Gastroesophageal sphincter (tissue), 3 donors: Measurements from ENCODE around the gene NR2C2.
"Not testable (repeated sequence)": the region's sequence is repeated elsewhere in the genome, so short reads cannot be mapped to it uniquely, and the experiment has no call there.

Experiments used
- EP300 ChIP-seq: sonication (generic); formaldehyde crosslinking; IDR thresholded peaks from one replicate; pipeline ENCODE4 v1.6.1; 2017; ENCODE audit warnings: antibody characterized with exemption, mild to moderate bottlenecking
- POLR2A ChIP-seq, 2 donors: fragments of 450-650 bp; IDR thresholded peaks; one replicate each; pipeline ENCODE4 v1.6.1; 2017; ENCODE audit warnings: antibody characterized with exemption in 2 of 2, mild to moderate bottlenecking in 2 of 2, moderate library complexity in 1 of 2
- POLR2AphosphoS5 ChIP-seq: sonication (generic); formaldehyde crosslinking; IDR thresholded peaks from one replicate; pipeline ENCODE4 v1.6.1; 2017; ENCODE audit warnings: antibody characterized with exemption
- TF ChIP-seq, protein P1 (sequence below), 4 experiments: fragments of 200-600 bp in 2 of 4; fragments of 450-650 bp in 2 of 4; sonication (generic) in 1 of 4; IDR thresholded peaks; one replicate each; pipeline ENCODE4 v1.5.1; 2017 to 2019; ENCODE audit warnings: antibody characterized with exemption in 4 of 4, mild to moderate bottlenecking in 2 of 4, moderate library complexity in 2 of 4

DNA sequence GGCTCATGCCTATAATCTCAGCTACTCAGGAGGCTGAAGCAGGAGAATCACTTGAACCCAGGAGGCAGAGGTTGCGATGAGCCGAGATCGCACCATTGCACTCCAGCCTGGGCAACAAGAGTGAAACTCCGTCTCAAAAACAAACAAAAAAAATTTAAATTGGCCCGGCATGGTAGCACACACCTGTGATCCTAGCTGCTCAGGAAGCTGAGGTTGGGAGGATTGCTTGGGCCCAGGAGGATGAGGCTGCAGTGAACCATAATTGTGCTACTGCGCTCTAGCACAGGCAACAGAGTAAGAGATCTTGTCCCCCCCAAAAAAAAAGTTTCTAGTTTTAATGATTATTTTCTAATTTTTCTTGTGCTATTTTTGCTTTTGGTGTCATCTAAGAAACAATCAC lies 51.8 kb downstream of the NR2C2 start:
- TF ChIP-seq, protein P1, sequence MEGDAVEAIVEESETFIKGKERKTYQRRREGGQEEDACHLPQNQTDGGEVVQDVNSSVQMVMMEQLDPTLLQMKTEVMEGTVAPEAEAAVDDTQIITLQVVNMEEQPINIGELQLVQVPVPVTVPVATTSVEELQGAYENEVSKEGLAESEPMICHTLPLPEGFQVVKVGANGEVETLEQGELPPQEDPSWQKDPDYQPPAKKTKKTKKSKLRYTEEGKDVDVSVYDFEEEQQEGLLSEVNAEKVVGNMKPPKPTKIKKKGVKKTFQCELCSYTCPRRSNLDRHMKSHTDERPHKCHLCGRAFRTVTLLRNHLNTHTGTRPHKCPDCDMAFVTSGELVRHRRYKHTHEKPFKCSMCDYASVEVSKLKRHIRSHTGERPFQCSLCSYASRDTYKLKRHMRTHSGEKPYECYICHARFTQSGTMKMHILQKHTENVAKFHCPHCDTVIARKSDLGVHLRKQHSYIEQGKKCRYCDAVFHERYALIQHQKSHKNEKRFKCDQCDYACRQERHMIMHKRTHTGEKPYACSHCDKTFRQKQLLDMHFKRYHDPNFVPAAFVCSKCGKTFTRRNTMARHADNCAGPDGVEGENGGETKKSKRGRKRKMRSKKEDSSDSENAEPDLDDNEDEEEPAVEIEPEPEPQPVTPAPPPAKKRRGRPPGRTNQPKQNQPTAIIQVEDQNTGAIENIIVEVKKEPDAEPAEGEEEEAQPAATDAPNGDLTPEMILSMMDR (IDR thresholded peaks at IDR 0.05) = not testable (repeated sequence)
- not testable (repeated sequence) for TF ChIP-seq POLR2A (IDR thresholded peaks at IDR 0.05); POLR2AphosphoS5; EP300
